GM23338 (cell line): ENCODE data around the gene FAM83F. TPM values are rescaled to one million over a fixed set of nuclear protein-coding genes. Genes with fewer than 3 reads are reported as not detected.

ENCODE experiments used
- ATAC-seq: fragments of 200-7000 bp; cut with Tn5 transposase; 3 replicates; pipeline ENCODE4 v1.9.1; 2020
- DNase-seq: peaks from one replicate; pipeline ENCODE4 v3.0.0-alpha.2; 2015; ENCODE audit warnings: low spot score
- H2AFZ ChIP-seq: fragments of 200-600 bp; sonication (generic); 2 replicates; pipeline ENCODE4 v1.8.0; 2016; ENCODE audit warnings: antibody characterized with exemption, mild to moderate bottlenecking, moderate library complexity
- H3F3A ChIP-seq: fragments of 200-600 bp; sonication (generic); replicated peaks from 2 replicates; pipeline ENCODE4 v1.8.0; 2017; ENCODE audit warnings: antibody characterized with exemption, mixed run types, low read depth
- H3K27ac ChIP-seq: fragments of 200-600 bp; sonication (generic); 2 replicates; pipeline ENCODE4 v1.6.1; 2016; ENCODE audit warnings: low read depth
- H3K27me3 ChIP-seq: fragments of 200-600 bp; sonication (generic); 2 replicates; pipeline ENCODE4 v1.8.0; 2016; ENCODE audit warnings: mild to moderate bottlenecking, mixed run types, moderate library complexity; ENCODE audit not compliant: insufficient read depth
- H3K36me3 ChIP-seq: fragments of 200-600 bp; sonication (generic); 2 replicates; pipeline ENCODE4 v1.8.0; 2016; ENCODE audit warnings: mild to moderate bottlenecking; ENCODE audit not compliant: insufficient read depth
- H3K4me1 ChIP-seq: fragments of 200-600 bp; sonication (generic); 2 replicates; pipeline ENCODE4 v1.8.0; 2016; ENCODE audit warnings: mild to moderate bottlenecking, moderate library complexity; ENCODE audit not compliant: insufficient read depth
- H3K4me2 ChIP-seq: fragments of 200-600 bp; sonication (generic); 2 replicates; pipeline ENCODE4 v1.7.1; 2017; ENCODE audit warnings: mixed run types
- H3K4me3 ChIP-seq: fragments of 200-600 bp; sonication (generic); 2 replicates; pipeline ENCODE4 v1.6.1; 2016; ENCODE audit warnings: mixed run types
- H3K79me2 ChIP-seq: fragments of 200-600 bp; sonication (generic); replicated peaks from 2 replicates; pipeline ENCODE4 v1.8.0; 2017; ENCODE audit warnings: mild to moderate bottlenecking; ENCODE audit not compliant: insufficient read depth
- H3K9me2 ChIP-seq: fragments of 200-600 bp; sonication (generic); 2 replicates; pipeline ENCODE4 v1.8.0; 2017; ENCODE audit not compliant: insufficient read depth
- H4K20me1 ChIP-seq: fragments of 200-600 bp; sonication (generic); replicated peaks from 2 replicates; pipeline ENCODE4 v1.8.0; 2017; ENCODE audit warnings: mild to moderate bottlenecking; ENCODE audit not compliant: insufficient read depth
- H3K27ac Mint-ChIP-seq: 2 replicates; pipeline ENCODE4 v1.8.0; 2020; ENCODE audit warnings: inconsistent platforms, mild to moderate bottlenecking, moderate library complexity, mixed read lengths
- H3K27me3 Mint-ChIP-seq: 3 replicates; pipeline ENCODE4 v1.8.0; 2022; ENCODE audit warnings: low read depth, mild to moderate bottlenecking, moderate library complexity, mixed read lengths, inconsistent platforms; ENCODE audit not compliant: insufficient read depth, poor library complexity
- H3K36me3 Mint-ChIP-seq: 3 replicates; pipeline ENCODE4 v1.8.0; 2021; ENCODE audit warnings: low read depth, mild to moderate bottlenecking, inconsistent platforms, moderate library complexity, mixed read lengths
- H3K4me1 Mint-ChIP-seq: 3 replicates; pipeline ENCODE4 v1.8.0; 2020; ENCODE audit warnings: mild to moderate bottlenecking, inconsistent platforms, mixed read lengths
- H3K4me3 Mint-ChIP-seq: 3 replicates; pipeline ENCODE4 v1.8.0; 2021; ENCODE audit warnings: moderate library complexity, mild to moderate bottlenecking, inconsistent platforms, mixed read lengths
- H3K9me3 Mint-ChIP-seq: 3 replicates; pipeline ENCODE4 v1.8.0; 2020; ENCODE audit warnings: moderate library complexity, mild to moderate bottlenecking, inconsistent platforms, mixed read lengths
- CREB1 ChIP-seq: fragments of 250-450 bp; sonication (Bioruptor Pico); IDR thresholded peaks from 2 replicates; pipeline ENCODE4 v1.5.0; 2020; ENCODE audit warnings: low read depth, mild to moderate bottlenecking, moderate library complexity
- EZH2 ChIP-seq: fragments of 200-600 bp; sonication (generic); IDR thresholded peaks from one replicate; pipeline ENCODE4 v1.8.0; 2017; ENCODE audit warnings: antibody characterized with exemption, mild to moderate bottlenecking, low read depth; ENCODE audit not compliant: unreplicated experiment
- JUNB ChIP-seq: IDR thresholded peaks from one replicate; pipeline ENCODE4 v1.6.1; 2016; ENCODE audit warnings: antibody characterized with exemption; ENCODE audit not compliant: unreplicated experiment
- POLR2AphosphoS5 ChIP-seq: IDR thresholded peaks from 2 replicates; pipeline ENCODE4 v1.6.1; 2016; ENCODE audit warnings: antibody characterized with exemption, low read depth
- ZNF331 ChIP-seq: fragments of 250-450 bp; sonication (Bioruptor Pico); IDR thresholded peaks from 2 replicates; pipeline ENCODE4 v1.5.0; 2020; ENCODE audit warnings: low read depth, mild to moderate bottlenecking, moderate library complexity
- polyA plus RNA-seq: library from polyadenylated mRNA; unstranded; fragments of >200 nt; fragmentation: Nextera tagmentation; extraction: Ambion mirVana; gene quantifications from 2 replicates; pipeline ENCODE4 v1.2.1, GENCODE V29; 2016
- total RNA-seq: library from RNA; depleted of rRNA; stranded (reverse); fragments of >200 nt; shearing (Covaris generic); gene quantifications from 2 replicates; pipeline ENCODE4 v1.2.3, GENCODE V29; 2014
- TF ChIP-seq, protein P1 (sequence below), 2 experiments: fragments of 200-600 bp in 1 of 2; sonication (generic) in 1 of 2; conservative IDR thresholded peaks; 2 replicates each; pipeline versions ENCODE4 v1.5.1 to v1.6.1; 2016 to 2017; ENCODE audit warnings: antibody characterized with exemption in 2 of 2, low read depth in 2 of 2, mild to moderate bottlenecking in 2 of 2, moderate library complexity in 1 of 2
- TF ChIP-seq, protein P2 (sequence below): IDR thresholded peaks from one replicate; pipeline ENCODE4 v1.6.1; 2018; ENCODE audit warnings: antibody characterized with exemption; ENCODE audit not compliant: unreplicated experiment
- TF ChIP-seq, protein P3 (sequence below): IDR thresholded peaks from 2 replicates; pipeline ENCODE4 v1.6.1; 2016; ENCODE audit warnings: antibody characterized with exemption

The FAM83F gene
- total and polyA plus RNA-seq, 2 experiments from 2014 or later: 3.7 to 15.9 TPM

DNA sequence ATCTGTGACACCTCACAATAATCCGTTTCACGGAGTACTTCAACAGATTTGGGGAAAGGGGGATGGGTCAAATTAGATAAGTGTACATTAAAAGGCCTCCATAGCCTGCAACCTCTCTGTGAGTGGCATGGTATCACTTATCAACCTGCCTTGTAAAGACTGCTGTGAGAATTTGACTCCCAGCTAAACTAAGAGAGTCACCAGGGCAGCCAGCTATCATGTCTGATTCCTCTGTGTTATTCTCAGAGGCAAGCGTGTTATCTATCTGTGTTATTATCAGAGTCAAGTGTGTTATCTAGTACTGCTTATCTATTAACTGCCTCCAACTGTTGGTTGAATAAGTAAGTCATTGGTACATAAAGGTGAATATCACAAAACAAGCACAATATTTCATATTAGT is 4.1 kb upstream of the FAM83F start:
- H3K4me3 Mint-ChIP-seq: no peak overlapping the region

DNA sequence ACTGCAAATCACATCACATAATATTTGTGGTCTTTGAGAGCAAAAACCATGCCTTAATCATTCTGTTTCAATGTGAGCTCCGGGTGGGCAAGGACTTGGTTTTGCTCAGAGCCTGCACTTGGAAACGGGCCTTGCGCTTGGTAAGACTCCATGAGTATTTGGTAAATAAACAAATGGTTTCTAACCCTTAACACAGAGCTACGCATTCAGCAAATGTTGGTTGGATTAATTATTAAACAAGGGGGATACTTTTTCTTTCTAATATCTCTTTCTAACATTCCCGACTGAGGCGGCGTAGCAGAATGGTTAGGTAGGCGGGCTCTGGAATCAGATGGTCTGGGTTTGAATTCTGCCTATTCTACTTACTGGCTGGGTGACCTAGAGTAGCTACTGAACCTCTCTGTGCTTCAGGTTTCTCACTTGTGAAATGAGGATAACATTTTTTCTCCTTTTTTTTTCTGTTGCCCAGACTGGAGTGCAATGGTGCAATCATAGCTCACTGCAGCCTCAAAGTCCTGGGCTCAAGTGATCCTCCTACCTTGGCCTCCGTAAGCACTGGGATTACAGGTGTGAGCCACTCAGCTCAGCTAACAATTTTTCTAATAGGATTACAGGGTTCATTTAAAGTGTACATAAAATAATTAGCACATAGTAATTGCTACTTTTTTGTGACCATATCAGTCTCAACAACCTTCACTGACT is 3.4 kb upstream of the FAM83F start:
- no peak overlapping the region for H3K4me3 ChIP-seq
- 0 out of 2 replicates have a peak, but pooled peaks cover 4% of the 10 kb centered on the region for H4K20me1 ChIP-seq
- H3K79me2 ChIP-seq: peaks cover 9% of the 10 kb centered on the region
- DNase-seq (no peak), ATAC-seq (no peak)
- H3K4me3 Mint-ChIP-seq: no peak overlapping the region
- no peak overlapping the region for H3K27ac ChIP-seq
- no peaks in the 10 kb centered on the region; the same call in 2 of the 3 replicates for H3K36me3 Mint-ChIP-seq
- peaks cover 22% of the 10 kb centered on the region for H3K4me1 Mint-ChIP-seq
- H3K9me2 ChIP-seq: no peaks in the 10 kb centered on the region
- H3K27me3 ChIP-seq: peaks cover 19% of the 10 kb centered on the region
- peaks cover 26% of the 10 kb centered on the region for H3K4me1 ChIP-seq
- H3K27me3 Mint-ChIP-seq: peaks cover 15% of the 10 kb centered on the region
- H3K27ac Mint-ChIP-seq: no peak overlapping the region
- H2AFZ ChIP-seq: no peak overlapping the region
- H3K36me3 ChIP-seq: no peaks in the 10 kb centered on the region
- no peaks in the 10 kb centered on the region for H3K9me3 Mint-ChIP-seq
- H3F3A ChIP-seq: peaks cover 14% of the 10 kb centered on the region; the same call in 1 of the 2 replicates
- no peak overlapping the region for H3K4me2 ChIP-seq
- no peak for TF ChIP-seq JUNB
- TF ChIP-seq, protein P1, sequence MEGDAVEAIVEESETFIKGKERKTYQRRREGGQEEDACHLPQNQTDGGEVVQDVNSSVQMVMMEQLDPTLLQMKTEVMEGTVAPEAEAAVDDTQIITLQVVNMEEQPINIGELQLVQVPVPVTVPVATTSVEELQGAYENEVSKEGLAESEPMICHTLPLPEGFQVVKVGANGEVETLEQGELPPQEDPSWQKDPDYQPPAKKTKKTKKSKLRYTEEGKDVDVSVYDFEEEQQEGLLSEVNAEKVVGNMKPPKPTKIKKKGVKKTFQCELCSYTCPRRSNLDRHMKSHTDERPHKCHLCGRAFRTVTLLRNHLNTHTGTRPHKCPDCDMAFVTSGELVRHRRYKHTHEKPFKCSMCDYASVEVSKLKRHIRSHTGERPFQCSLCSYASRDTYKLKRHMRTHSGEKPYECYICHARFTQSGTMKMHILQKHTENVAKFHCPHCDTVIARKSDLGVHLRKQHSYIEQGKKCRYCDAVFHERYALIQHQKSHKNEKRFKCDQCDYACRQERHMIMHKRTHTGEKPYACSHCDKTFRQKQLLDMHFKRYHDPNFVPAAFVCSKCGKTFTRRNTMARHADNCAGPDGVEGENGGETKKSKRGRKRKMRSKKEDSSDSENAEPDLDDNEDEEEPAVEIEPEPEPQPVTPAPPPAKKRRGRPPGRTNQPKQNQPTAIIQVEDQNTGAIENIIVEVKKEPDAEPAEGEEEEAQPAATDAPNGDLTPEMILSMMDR (conservative IDR thresholded peaks at IDR 0.05; ENCODE audit: low read depth in 2 of 2): no peak
- no peak for TF ChIP-seq POLR2AphosphoS5
- TF ChIP-seq, protein P2, sequence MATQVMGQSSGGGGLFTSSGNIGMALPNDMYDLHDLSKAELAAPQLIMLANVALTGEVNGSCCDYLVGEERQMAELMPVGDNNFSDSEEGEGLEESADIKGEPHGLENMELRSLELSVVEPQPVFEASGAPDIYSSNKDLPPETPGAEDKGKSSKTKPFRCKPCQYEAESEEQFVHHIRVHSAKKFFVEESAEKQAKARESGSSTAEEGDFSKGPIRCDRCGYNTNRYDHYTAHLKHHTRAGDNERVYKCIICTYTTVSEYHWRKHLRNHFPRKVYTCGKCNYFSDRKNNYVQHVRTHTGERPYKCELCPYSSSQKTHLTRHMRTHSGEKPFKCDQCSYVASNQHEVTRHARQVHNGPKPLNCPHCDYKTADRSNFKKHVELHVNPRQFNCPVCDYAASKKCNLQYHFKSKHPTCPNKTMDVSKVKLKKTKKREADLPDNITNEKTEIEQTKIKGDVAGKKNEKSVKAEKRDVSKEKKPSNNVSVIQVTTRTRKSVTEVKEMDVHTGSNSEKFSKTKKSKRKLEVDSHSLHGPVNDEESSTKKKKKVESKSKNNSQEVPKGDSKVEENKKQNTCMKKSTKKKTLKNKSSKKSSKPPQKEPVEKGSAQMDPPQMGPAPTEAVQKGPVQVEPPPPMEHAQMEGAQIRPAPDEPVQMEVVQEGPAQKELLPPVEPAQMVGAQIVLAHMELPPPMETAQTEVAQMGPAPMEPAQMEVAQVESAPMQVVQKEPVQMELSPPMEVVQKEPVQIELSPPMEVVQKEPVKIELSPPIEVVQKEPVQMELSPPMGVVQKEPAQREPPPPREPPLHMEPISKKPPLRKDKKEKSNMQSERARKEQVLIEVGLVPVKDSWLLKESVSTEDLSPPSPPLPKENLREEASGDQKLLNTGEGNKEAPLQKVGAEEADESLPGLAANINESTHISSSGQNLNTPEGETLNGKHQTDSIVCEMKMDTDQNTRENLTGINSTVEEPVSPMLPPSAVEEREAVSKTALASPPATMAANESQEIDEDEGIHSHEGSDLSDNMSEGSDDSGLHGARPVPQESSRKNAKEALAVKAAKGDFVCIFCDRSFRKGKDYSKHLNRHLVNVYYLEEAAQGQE: no peak
- TF ChIP-seq, protein P3, sequence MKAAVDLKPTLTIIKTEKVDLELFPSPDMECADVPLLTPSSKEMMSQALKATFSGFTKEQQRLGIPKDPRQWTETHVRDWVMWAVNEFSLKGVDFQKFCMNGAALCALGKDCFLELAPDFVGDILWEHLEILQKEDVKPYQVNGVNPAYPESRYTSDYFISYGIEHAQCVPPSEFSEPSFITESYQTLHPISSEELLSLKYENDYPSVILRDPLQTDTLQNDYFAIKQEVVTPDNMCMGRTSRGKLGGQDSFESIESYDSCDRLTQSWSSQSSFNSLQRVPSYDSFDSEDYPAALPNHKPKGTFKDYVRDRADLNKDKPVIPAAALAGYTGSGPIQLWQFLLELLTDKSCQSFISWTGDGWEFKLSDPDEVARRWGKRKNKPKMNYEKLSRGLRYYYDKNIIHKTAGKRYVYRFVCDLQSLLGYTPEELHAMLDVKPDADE: no peak
- no peak for TF ChIP-seq ZNF331 (CRISPR knock-in tag)

More for the DNA sequence above, 4.1 kb upstream of the FAM83F start:
- H2AFZ ChIP-seq: no peak overlapping the region
- TF ChIP-seq EZH2 (no peak), ZNF331 (CRISPR knock-in tag) (no peak), CREB1 (CRISPR knock-in tag) (no peak), POLR2AphosphoS5 (no peak)
- DNase-seq (no peak), ATAC-seq (no peak)
- peaks cover 3% of the 10 kb centered on the region for H3K79me2 ChIP-seq
- no peak overlapping the region for H3K4me3 ChIP-seq
- no peak overlapping the region for H3K4me2 ChIP-seq
- H3K27ac Mint-ChIP-seq: no peak overlapping the region
- peaks cover 16% of the 10 kb centered on the region for H3K27me3 Mint-ChIP-seq
- H3K9me2 ChIP-seq: no peaks in the 10 kb centered on the region
- H3K4me1 ChIP-seq: peaks cover 19% of the 10 kb centered on the region
- peaks cover 14% of the 10 kb centered on the region; the same call in 1 of the 2 replicates for H3F3A ChIP-seq
- no peaks in the 10 kb centered on the region for H3K36me3 Mint-ChIP-seq
- H4K20me1 ChIP-seq: 0 out of 2 replicates have a peak, but pooled peaks cover 2% of the 10 kb centered on the region
- no peaks in the 10 kb centered on the region for H3K36me3 ChIP-seq
- no peak overlapping the region for H3K27ac ChIP-seq
- peaks cover 16% of the 10 kb centered on the region for H3K4me1 Mint-ChIP-seq
- no peaks in the 10 kb centered on the region for H3K9me3 Mint-ChIP-seq
- H3K27me3 ChIP-seq: peaks cover 19% of the 10 kb centered on the region
